NCI-H1105 treated with DMSO at 0.1 percent for 48 hours (cell line): Measurements from ENCODE around the gene SHISA6.
A peak's percentile ranks its signal among the peaks of the same experiment; 100 is the strongest.
"Not testable (repeated sequence)": the region's sequence is repeated elsewhere in the genome, so short reads cannot be mapped to it uniquely, and the experiment has no call there.

Source experiments
- DNase-seq: peaks from one replicate; lab custom pipeline; 2025; lab: John Stamatoyannopoulos, UW

The SHISA6 gene

GRCh38 chr17:11267999-11268575 is 27.1 kb downstream of the SHISA6 start:
- DNase-seq: no peak

GRCh38 chr17:11269210-11269609 is 28.2 kb downstream of the SHISA6 start:
- no peak for DNase-seq

- no peak for DNase-seq
These were observed 31.2 kb downstream of the SHISA6 start for GRCh38 chr17:11272191-11272590.

GRCh38 chr17:11273596-11273995 is 32.6 kb downstream of the SHISA6 start:
- DNase-seq: no peak

- DNase-seq: no peak
These were observed 33.1 kb downstream of the SHISA6 start for GRCh38 chr17:11274106-11274505.

GRCh38 chr17:11276486-11276885 is 35.5 kb downstream of the SHISA6 start:
- DNase-seq: no peak

- no peak for DNase-seq
These were observed 37.4 kb downstream of the SHISA6 start for GRCh38 chr17:11278186-11278991.

- DNase-seq: no peak
These were observed 37.9 kb downstream of the SHISA6 start for GRCh38 chr17:11278992-11279270.

- DNase-seq: no peak
These were observed 38.8 kb downstream of the SHISA6 start for GRCh38 chr17:11279776-11280344.

GRCh38 chr17:11282586-11282985 is 41.6 kb downstream of the SHISA6 start:
- DNase-seq: no peak

GRCh38 chr17:11284811-11285210 is 43.8 kb downstream of the SHISA6 start:
- DNase-seq: no peak

- DNase-seq: no peak
These were observed 44.9 kb downstream of the SHISA6 start for GRCh38 chr17:11285946-11286345.

- no peak for DNase-seq
These were observed 46.8 kb downstream of the SHISA6 start for GRCh38 chr17:11287791-11288190.

- DNase-seq: no peak
These were observed 49.8 kb downstream of the SHISA6 start for GRCh38 chr17:11290814-11291213.

- no peak for DNase-seq
These were observed 51.5 kb downstream of the SHISA6 start for GRCh38 chr17:11292491-11292890.

GRCh38 chr17:11293480-11293879 is 52.5 kb downstream of the SHISA6 start:
- no peak for DNase-seq

- DNase-seq: no peak
These were observed 53.8 kb downstream of the SHISA6 start for GRCh38 chr17:11294826-11295225.

- DNase-seq: peak; percentile 5
These were observed 56.0 kb downstream of the SHISA6 start for GRCh38 chr17:11296994-11297393.

- no peak for DNase-seq
These were observed 57.4 kb downstream of the SHISA6 start for GRCh38 chr17:11298401-11298800.

GRCh38 chr17:11300201-11300600 is 59.2 kb downstream of the SHISA6 start:
- DNase-seq: no peak

- DNase-seq: no peak
These were observed 59.7 kb downstream of the SHISA6 start for GRCh38 chr17:11300738-11301137.

GRCh38 chr17:11301874-11302273 is 60.9 kb downstream of the SHISA6 start:
- not testable (repeated sequence) for DNase-seq

- DNase-seq: no peak
These were observed 61.6 kb downstream of the SHISA6 start for GRCh38 chr17:11302401-11303186.
